Measurements from ENCODE around the gene TNNI3.
"Not testable (repeated sequence)": the region's sequence is repeated elsewhere in the genome, so short reads cannot be mapped to it uniquely, and the experiment has no call there.

TNNI3 gene

GRCh38 chr19:55157064-55157908 is at the start of gene TNNI3:
Gene TNNI3 (minus strand): TSS chr19:55157732. CDS start chr19:55157589, 143 bp downstream.
- DNase-seq = no peak

GRCh38 chr19:55206664-55207500 is 49.4 kb upstream of the TNNI3 start:
- DNase-seq = peak; percentile 34

GRCh38 chr19:55202199-55202598 is 44.7 kb upstream of the TNNI3 start:
- not testable (repeated sequence) for DNase-seq

- DNase-seq = no peak
Measured at GRCh38 chr19:55199620-55200204, 42.2 kb upstream of the TNNI3 start.

- DNase-seq = no peak
Measured at GRCh38 chr19:55198651-55199050, 41.1 kb upstream of the TNNI3 start.

GRCh38 chr19:55197528-55197927 is 40.0 kb upstream of the TNNI3 start:
- DNase-seq = no peak

GRCh38 chr19:55196803-55197202 is 39.3 kb upstream of the TNNI3 start:
- no peak for DNase-seq

GRCh38 chr19:55193481-55193880 is 35.9 kb upstream of the TNNI3 start:
- DNase-seq = no peak

GRCh38 chr19:55189403-55189835 is 31.9 kb upstream of the TNNI3 start:
- DNase-seq = no peak

GRCh38 chr19:55188625-55189024 is 31.1 kb upstream of the TNNI3 start:
- no peak for DNase-seq

GRCh38 chr19:55186080-55186479 is 28.5 kb upstream of the TNNI3 start:
- no peak for DNase-seq

- DNase-seq = no peak
Measured at GRCh38 chr19:55181740-55182139, 24.2 kb upstream of the TNNI3 start.

GRCh38 chr19:55179606-55180484 is 22.3 kb upstream of the TNNI3 start, which contains the start of gene SYT5:
Gene SYT5 (minus strand): TSS chr19:55180289. CDS start chr19:55179041, 1,248 bp downstream.
- peak; percentile 70 for DNase-seq

- peak; percentile 80 for DNase-seq
Measured at GRCh38 chr19:55178781-55179599, 21.5 kb upstream of the TNNI3 start.

GRCh38 chr19:55176076-55176475 is 18.5 kb upstream of the TNNI3 start:
- no peak for DNase-seq

GRCh38 chr19:55175117-55175867 is 17.8 kb upstream of the TNNI3 start:
- DNase-seq = no peak

GRCh38 chr19:55174425-55175116 is 17.0 kb upstream of the TNNI3 start:
- no peak for DNase-seq

- DNase-seq = peak; percentile 30
Measured at GRCh38 chr19:55173714-55174409, 16.3 kb upstream of the TNNI3 start.

GRCh38 chr19:55173186-55173713 is 15.7 kb upstream of the TNNI3 start:
- DNase-seq = no peak
